HL-60/S4 treated with retinoic acid at 250 ng/mL for 4 days and 3 days (cell line): ENCODE results near the gene DPEP2.

Experiments used
- in situ Hi-C: fragments of 300-500 bp; cut with MboI; formaldehyde crosslinking; loops from 2 replicates; pipeline ENCODE4 v1.7.0; 2022; ENCODE audit warnings: low sequenced_read_pairs

DPEP2 gene

GRCh38 chr16:67959536-67960329 is 39.6 kb downstream of the DPEP2 start:
- in situ Hi-C loops, result no loop called here

DNA sequence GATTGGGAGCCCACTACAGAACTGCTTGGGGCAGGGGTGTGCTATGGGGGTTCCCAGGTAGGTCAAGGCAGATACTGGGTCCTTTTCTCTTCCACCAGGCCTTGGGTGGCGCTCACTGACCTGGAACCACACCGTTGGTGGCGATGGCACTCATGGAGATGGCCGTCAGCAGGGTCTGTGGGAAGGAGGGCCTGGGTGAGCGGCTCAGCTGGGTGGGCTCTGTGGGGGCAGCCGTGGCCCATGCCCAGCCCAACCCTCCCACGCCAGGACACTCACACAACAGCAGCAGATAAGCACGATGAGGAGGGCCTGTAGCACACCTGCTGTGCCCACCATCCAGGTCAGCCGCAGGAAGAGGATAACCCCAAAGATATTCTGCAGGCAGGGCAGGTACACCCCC is 41.7 kb downstream of the DPEP2 start:
- in situ Hi-C loops, result no loop called here

DNA sequence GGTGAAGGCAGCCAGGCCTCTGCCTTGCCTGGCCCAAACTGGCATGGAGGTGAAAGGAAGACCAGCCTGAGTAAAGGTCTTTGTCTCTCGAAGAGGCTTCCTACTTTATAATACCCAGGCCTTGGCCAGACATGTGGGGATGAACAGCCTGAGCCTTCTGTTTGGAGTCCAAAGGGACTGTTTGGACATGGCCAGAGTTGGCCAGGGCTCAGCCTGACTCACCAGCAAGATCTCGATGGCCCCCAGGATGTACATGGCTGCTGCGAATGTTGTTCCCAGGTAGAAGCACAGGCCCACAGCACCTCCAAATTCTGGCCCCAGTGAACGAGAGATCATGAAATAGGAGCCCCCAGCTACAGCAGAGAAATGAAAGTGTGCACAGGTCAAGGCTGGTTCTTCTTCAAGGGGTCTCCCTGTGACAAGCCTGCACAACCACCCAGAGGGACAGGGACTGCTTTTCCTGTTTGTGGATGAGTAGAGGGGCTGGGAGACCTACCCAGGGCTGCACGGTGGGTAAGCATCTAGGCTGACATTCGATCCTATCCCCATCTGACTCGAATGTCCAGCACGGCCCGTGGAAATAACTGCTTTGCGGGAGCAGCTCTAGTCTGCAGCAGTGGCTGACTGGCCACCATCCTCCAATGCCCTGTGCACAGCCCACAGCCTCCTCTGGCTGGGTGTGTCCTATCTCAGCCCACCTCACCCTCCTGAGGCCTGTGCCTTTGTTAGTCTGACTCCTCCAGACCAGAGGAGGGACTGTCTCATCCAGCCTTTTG is 44.7 kb downstream of the DPEP2 start:
- in situ Hi-C loops, result no loop called here

- in situ Hi-C loops, result no loop called here
Observed at GRCh38 chr16:67953641-67954375, 45.5 kb downstream of the DPEP2 start.

- in situ Hi-C loops, result no loop called here
Observed at GRCh38 chr16:67951485-67951884, 47.8 kb downstream of the DPEP2 start.

- in situ Hi-C loops, result no loop called here
Observed at GRCh38 chr16:67950335-67950843, 48.9 kb downstream of the DPEP2 start.

DNA sequence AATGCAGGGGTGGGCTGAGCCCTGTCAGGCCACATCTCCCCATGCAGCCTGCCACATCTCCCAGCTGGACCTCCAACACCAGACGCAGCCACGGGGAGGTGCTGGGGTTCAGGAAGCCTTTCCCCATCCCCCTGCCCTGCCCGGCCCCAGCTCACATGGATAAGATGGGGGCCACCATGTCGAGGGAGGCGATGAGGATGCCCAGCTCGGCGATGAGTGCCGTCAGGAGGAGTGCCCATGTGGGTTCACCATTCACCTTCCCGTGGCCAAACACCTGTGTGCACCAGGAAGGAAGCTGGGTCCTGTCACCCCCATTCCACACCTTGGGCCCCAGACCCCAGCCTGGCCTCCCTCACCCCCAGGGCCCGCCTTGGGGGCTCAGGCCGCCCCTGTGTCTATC is 49.6 kb downstream of the DPEP2 start:
- in situ Hi-C loops, result no loop called here

DNA sequence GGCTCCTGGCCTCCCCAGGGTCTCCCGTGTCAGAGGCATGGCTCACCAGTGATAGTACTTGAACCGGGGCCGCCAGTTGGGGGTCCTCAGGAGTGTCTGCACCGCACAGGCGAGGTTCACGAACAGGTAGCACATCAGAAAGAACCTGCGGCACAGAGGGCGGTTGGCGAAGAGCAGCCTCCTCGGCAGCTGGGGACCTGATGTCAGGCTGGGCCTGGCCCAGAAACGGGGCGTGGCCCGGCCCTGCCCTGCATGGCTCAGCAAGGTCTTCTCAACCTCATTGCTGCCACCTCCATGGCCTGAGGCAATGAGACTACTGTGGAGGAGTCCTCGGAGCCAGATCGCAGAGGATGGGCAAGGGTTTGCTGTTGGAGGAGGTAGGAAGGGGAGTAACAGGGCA is 51.3 kb downstream of the DPEP2 start:
- in situ Hi-C loops, result no loop called here

- in situ Hi-C loops, result no loop called here
Observed at GRCh38 chr16:67946966-67947558, 52.2 kb downstream of the DPEP2 start.

DNA sequence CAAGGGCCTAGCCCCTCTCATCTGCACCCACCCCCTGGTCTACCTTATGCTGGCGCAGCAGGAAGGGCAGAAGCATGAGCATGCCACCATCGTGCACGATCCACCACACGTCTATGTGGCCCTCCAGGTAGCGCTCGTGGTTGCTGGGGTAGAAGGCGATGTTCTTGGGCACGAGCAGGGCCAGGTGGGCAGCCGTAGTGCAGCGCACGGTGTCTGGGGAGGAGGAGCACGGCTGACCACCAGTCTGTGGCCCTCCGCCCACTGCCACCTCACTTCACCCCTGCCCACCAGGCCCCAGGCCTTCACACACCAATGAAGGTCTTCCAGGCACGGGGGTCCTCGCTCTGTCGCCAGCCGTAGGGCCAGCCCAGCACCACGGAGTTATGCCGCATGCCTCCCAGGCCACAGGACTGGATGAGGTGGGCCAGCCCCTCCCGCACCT is 53.1 kb downstream of the DPEP2 start:
- in situ Hi-C loops, result no loop called here

- in situ Hi-C loops, result no loop called here
Observed at GRCh38 chr16:67945392-67945933, 53.8 kb downstream of the DPEP2 start.

DNA sequence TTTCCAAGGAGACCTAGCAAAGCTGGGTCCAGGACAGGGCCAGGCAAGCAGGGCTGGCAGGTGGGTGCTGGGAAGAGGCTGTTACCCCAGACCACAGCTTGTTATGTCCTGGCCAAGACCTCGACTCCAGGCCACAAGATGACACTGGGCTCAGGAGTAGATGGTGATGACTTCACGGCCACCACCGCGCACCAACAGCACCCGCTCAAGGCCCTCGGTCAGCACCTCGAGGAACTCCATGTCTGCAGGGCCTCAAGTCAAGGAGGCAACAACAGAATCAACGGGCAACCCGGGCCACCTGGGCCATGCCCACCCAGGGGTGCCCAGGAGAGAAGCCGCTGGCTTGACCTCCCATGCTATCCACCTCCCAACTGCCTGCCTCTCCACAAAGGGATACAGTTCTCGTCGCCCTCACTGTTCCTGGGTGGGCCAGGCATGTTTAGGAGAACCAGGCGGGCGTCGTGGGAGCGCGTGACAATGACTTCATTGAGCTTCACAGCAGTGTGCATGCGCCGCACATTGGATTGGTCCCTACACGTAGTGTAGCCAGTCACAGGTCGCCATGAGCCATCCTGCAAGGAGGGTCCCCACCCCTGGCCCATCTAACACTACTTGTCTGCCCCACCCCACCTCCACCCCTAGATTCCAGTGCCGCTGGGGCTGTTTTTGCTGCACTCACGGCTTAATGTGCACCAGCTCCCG is 54.4 kb downstream of the DPEP2 start:
- in situ Hi-C loops, result no loop called here

- in situ Hi-C loops, result no loop called here
Observed at GRCh38 chr16:67943619-67944504, 55.4 kb downstream of the DPEP2 start, which contains the start of gene LCAT. TSS of gene LCAT (minus strand) at chr16:67944120. CDS start at chr16:67944101, 19 bp downstream.

DNA sequence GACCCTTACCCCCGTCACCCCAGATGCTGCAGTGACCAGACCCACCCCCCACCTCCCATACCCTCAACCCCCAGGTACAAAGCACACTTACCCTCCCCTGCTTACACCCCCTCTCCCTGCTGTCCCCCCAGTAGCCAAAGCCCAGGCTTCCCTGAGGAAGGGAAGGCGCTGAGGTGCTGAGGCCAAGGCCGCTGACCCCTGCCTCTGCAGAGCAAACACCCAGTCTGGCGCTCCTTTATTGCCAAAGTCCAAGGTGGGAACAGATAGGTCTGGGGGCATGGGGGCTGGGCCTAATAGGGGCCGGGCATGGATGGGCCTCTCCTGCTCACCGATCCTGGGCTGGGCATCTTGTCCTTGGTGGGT is 56.0 kb downstream of the DPEP2 start:
- in situ Hi-C loops, result no loop called here

GRCh38 chr16:67942510-67943255 is 56.6 kb downstream of the DPEP2 start:
- in situ Hi-C loops, result no loop called here

DNA sequence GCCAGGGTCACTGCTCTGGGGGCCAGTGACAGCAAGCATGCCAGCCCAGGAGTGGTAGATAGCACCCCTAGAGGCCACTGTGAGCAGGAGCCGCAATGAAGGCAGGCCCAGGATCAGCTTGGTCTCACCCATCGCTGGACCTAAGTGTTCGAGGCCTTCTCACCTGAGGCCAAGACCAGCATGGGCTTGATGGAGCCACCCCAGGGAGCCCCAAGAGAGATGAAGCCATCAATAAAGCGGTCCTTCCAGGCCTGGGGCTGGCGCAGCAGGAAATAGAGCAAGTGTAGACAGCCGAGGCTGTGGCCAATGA is 57.1 kb downstream of the DPEP2 start:
- in situ Hi-C loops, result no loop called here

DNA sequence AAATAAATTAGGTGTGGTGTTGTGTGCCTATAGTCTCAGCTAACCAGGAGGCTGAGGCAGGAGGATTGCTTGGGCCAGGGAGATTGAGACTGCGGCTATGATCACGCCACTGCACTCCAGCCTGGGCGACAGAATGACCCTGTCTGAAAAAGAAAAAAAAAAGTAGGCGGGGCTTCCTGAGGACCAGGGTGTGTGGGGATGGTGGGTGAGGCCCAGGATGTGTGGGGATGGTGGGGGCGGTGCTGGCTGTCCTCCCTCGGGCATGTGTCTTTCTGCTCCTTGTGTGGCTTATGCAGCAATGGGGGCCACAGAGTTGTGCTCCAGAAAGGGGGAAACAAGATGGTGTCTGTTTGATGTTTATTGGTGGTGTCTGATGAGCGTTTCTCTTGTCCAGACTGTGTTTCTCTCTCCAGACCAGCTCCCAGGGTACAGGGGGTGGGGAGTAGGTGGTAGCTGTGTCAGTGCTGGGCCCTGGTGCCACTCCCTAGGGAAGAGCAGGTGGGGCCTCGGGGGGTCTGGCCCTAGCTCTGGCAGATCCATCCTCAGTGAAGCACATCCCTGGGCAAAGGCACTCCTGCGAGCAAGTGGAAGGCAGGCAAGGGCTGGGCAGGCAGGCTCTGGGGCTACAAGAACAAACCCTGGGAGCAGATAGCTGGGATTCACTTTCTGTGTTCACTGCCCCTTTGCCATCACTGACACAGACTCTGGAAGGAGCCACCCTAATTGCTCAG is 57.6 kb downstream of the DPEP2 start:
- in situ Hi-C loops, result no loop called here
